Astrocyte (in vitro differentiated cells and primary cell): Measurements from ENCODE around the gene MAST2.
"Not testable (repeated sequence)": the region's sequence is repeated elsewhere in the genome, so short reads cannot be mapped to it uniquely, and the experiment has no call there.

Experiments used
- CTCF ChIP-seq: IDR thresholded peaks from 2 replicates; pipeline ENCODE4 v1.5.1; 2011; ENCODE audit warnings: low read depth, mild to moderate bottlenecking, inconsistent platforms, low read length, moderate library complexity; ENCODE audit not compliant: insufficient read depth
- EZH2 ChIP-seq: IDR thresholded peaks from 2 replicates; pipeline ENCODE4 v1.6.1; 2012; ENCODE audit warnings: mild to moderate bottlenecking, low read length, inconsistent platforms; ENCODE audit not compliant: insufficient read depth

DNA sequence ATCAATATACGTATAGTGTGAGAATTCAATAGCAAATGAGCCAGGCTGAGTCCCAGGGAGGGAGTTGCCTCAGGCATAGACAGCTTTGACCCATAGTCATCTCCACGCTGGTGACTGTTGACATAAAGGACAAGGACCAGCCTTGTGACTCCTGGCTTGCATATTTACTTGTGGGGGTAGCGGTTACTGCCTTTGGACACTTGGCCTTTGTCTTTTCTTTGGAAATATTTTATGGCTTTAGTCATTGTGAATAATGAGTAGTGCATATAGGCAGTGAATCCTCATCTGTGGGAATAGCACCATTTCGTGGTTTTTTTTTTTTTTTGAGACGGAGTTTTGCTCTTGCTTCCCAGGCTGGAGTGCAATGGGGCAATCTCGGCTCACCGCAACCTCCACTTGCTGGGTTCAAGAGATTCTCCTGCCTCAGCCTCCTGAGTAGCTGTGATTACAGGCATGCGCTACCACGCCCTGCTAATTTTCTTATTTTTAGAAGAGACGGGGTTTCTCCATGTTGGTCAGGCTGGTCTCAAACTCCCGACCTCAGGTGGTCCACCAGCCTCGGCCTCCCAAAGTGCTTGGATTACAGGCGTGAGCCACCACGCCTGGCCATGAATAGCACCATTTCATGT lies 68.9 kb downstream of the MAST2 start:
- not testable (repeated sequence) for TF ChIP-seq EZH2, CTCF
